HL-60/S4 treated with retinoic acid at 250 ng/mL for 4 days and 3 days (cell line): Measurements from ENCODE around the gene RRM2.
"Not testable (repeated sequence)": the region's sequence is repeated elsewhere in the genome, so short reads cannot be mapped to it uniquely, and the experiment has no call there.

Experiments used
- in situ Hi-C: fragments of 300-500 bp; cut with MboI; formaldehyde crosslinking; loops from 2 replicates; pipeline ENCODE4 v1.7.0; 2022; ENCODE audit warnings: low sequenced_read_pairs

RRM2 gene

GRCh38 chr2:10132043-10132575 is 9.6 kb downstream of the RRM2 start:
- in situ Hi-C loops, result loop anchor here (10.0 kb wide), 1 partner anchor 283 kb away; no protein-coding TSS in a partner anchor

- in situ Hi-C loops, result loop anchor here (10.0 kb wide), 1 partner anchor 282 kb away; no protein-coding TSS in a partner anchor
These were observed 10.1 kb downstream of the RRM2 start for GRCh38 chr2:10132596-10132995.

- in situ Hi-C loops, result loop anchor here (10.0 kb wide), 1 partner anchor 282 kb away; no protein-coding TSS in a partner anchor
These were observed 10.6 kb downstream of the RRM2 start for GRCh38 chr2:10132996-10133647.

- in situ Hi-C loops, result loop anchor here (10.0 kb wide), 1 partner anchor 279 kb away; no protein-coding TSS in a partner anchor
These were observed 13.0 kb downstream of the RRM2 start for GRCh38 chr2:10135296-10136089.

- in situ Hi-C loops, result loop anchor here (10.0 kb wide), 1 partner anchor 278 kb away; no protein-coding TSS in a partner anchor
These were observed 13.8 kb downstream of the RRM2 start for GRCh38 chr2:10136101-10136934.

GRCh38 chr2:10137053-10137843 is 14.7 kb downstream of the RRM2 start:
- in situ Hi-C loops, result loop anchor here (10.0 kb wide), 1 partner anchor 278 kb away; no protein-coding TSS in a partner anchor

- in situ Hi-C loops, result loop anchor here (10.0 kb wide), 1 partner anchor 275 kb away; no protein-coding TSS in a partner anchor
These were observed 17.0 kb downstream of the RRM2 start for GRCh38 chr2:10139536-10139935.

GRCh38 chr2:10140841-10141610 is 18.5 kb downstream of the RRM2 start:
- in situ Hi-C loops, result no loop called here

- in situ Hi-C loops, result no loop called here
These were observed 19.4 kb downstream of the RRM2 start for GRCh38 chr2:10141736-10142639.

- in situ Hi-C loops, result no loop called here
These were observed 20.1 kb downstream of the RRM2 start for GRCh38 chr2:10142640-10142965.

- in situ Hi-C loops, result no loop called here
These were observed 22.4 kb downstream of the RRM2 start for GRCh38 chr2:10144771-10145518.

GRCh38 chr2:10145519-10146357 is 23.2 kb downstream of the RRM2 start:
- in situ Hi-C loops, result no loop called here

- in situ Hi-C loops, result no loop called here
These were observed 23.9 kb downstream of the RRM2 start for GRCh38 chr2:10146366-10147005.

- in situ Hi-C loops, result not testable (repeated sequence)
These were observed 24.6 kb downstream of the RRM2 start for GRCh38 chr2:10147050-10147660.

GRCh38 chr2:10148268-10148667 is 25.7 kb downstream of the RRM2 start:
- in situ Hi-C loops, result no loop called here

GRCh38 chr2:10149635-10150034 is 27.1 kb downstream of the RRM2 start:
- in situ Hi-C loops, result no loop called here
